Purkinje cell (primary cell): Measurements from ENCODE around the gene DACH1. TPM values are rescaled to one million over a fixed set of nuclear protein-coding genes. Genes with fewer than 3 reads are reported as not detected.

Source experiments
- polyA plus RNA-seq: library from polyadenylated mRNA; unstranded; fragments of >200 nt; fragmentation: Nextera tagmentation; gene quantifications from 2 replicates; pipeline ENCODE4 v1.2.1, GENCODE V29; 2014

The DACH1 gene
- polyA plus RNA-seq = 57.9 and 62.9 TPM in 2 replicates

DNA sequence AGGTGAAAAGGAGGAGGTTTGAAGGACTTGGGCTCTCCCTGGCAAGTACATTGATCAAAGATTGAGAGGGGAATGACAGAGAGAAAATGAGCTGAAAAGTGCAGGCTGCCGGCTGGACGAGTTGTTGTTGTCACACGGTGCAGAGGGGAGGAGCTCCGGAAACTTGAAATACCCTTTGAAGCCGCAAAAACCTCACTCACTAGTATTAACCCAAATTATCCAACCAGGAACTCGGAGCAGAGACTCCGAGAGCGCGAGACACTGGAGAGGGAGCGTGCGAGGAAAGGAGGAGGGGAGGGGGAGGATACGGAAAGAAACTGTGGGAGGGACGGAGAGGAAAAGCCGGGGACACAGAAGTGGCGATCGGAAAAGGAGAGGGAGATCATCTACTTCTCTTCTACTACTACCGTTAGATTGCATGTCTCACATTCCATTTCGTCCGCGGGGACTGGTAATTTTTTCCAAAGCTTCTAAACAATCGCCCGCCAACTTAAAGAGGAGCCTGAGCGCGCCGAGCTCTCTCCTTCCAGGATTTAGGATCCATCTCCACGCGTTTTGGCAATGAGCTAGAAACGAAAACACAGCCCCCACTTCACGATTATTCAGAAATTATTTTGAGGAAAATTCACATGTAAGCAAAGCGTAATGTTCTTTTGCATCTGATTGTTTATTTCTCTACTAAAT lies at the start of gene DACH1:
DACH1 (minus strand) TSS at position 74 of the 684 bp plus-strand sequence.

